Stomach smooth muscle (tissue), 2 donors: ENCODE results near the gene TAPBP.

Source experiments
- H3K27ac ChIP-seq: one replicate; pipeline ENCODE4 v1.7.0; 2013; ENCODE audit warnings: mild to moderate bottlenecking, low read length, inconsistent platforms
- H3K27me3 ChIP-seq, 2 donors: one replicate each; pipeline ENCODE4 v1.7.0; 2013; ENCODE audit warnings: low read length in 2 of 2; ENCODE audit not compliant: insufficient read depth in 2 of 2, control insufficient read depth in 1 of 2
- H3K36me3 ChIP-seq, 2 donors: one replicate each; pipeline ENCODE4 v1.7.0; 2013; ENCODE audit warnings: low read length in 2 of 2; ENCODE audit not compliant: control insufficient read depth in 2 of 2, insufficient read depth in 2 of 2
- H3K4me1 ChIP-seq: one replicate; pipeline ENCODE4 v1.7.0; 2013; ENCODE audit warnings: low read length; ENCODE audit not compliant: control insufficient read depth, insufficient read depth
- H3K4me3 ChIP-seq, 2 donors: one replicate each; pipeline ENCODE4 v1.7.0; 2013; ENCODE audit warnings: low read length in 2 of 2
- H3K9ac ChIP-seq, 2 donors: one replicate each; pipeline ENCODE4 v1.7.0; 2013; ENCODE audit warnings: low read length in 2 of 2, mild to moderate bottlenecking in 1 of 2
- H3K9me3 ChIP-seq, 2 donors: one replicate each; pipeline ENCODE4 v1.7.0; 2013; ENCODE audit warnings: low read length in 2 of 2; ENCODE audit not compliant: control insufficient read depth in 2 of 2
- donor health status: healthy.
- donor health status: Pancreatic carcinoma.

Gene TAPBP

GRCh38 chr6:33252759-33253158, 61.1 kb downstream of the TAPBP start:
- no peaks in the 10 kb centered on the region for H3K27me3 ChIP-seq
- no peak overlapping the region for H3K9ac ChIP-seq
- no peak overlapping the region for H3K27ac ChIP-seq
- no peaks in the 10 kb centered on the region for H3K9me3 ChIP-seq
- H3K36me3 ChIP-seq, result peaks cover 0 to 6% of the 10 kb centered on the region in 2 donors
- H3K4me1 ChIP-seq, result peaks cover 26% of the 10 kb centered on the region
- no peak overlapping the region for H3K4me3 ChIP-seq

- Histone ChIP-seq H3K9me3 (no peaks in the 10 kb centered on the region), H3K4me1 (peaks cover 26% of the 10 kb centered on the region)
Measured at GRCh38 chr6:33251395-33252012, 62.4 kb downstream of the TAPBP start.

GRCh38 chr6:33250731-33251130, 63.1 kb downstream of the TAPBP start:
- Histone ChIP-seq H3K36me3 (peaks cover 0 to 6% of the 10 kb centered on the region in 2 donors), H3K4me3 (no peak overlapping the region), H3K9me3 (no peaks in the 10 kb centered on the region), H3K4me1 (peaks cover 26% of the 10 kb centered on the region), H3K27ac (no peak overlapping the region), H3K27me3 (no peaks in the 10 kb centered on the region), H3K9ac (no peak overlapping the region)

More at GRCh38 chr6:33251395-33252012, 62.4 kb downstream of the TAPBP start:
- Histone ChIP-seq H3K27ac (no peak overlapping the region), H3K27me3 (no peaks in the 10 kb centered on the region), H3K9ac (no peak overlapping the region), H3K4me3 (no peak overlapping the region), H3K36me3 (peaks cover 0 to 6% of the 10 kb centered on the region in 2 donors)

GRCh38 chr6:33249732-33250630, 63.9 kb downstream of the TAPBP start:
- H3K36me3 ChIP-seq, result peaks cover 0 to 6% of the 10 kb centered on the region in 2 donors
- H3K27ac ChIP-seq, result peak overlapping the region; percentile 99
- H3K9ac ChIP-seq, result peak overlapping the region; percentile 99
- peaks cover 26% of the 10 kb centered on the region for H3K4me1 ChIP-seq
- H3K4me3 ChIP-seq, result peak overlapping the region; percentile 89 to 92
- no peaks in the 10 kb centered on the region for H3K9me3 ChIP-seq
- no peaks in the 10 kb centered on the region for H3K27me3 ChIP-seq
